ENCODE results near the gene RUVBL2. TPM values are rescaled to one million over a fixed set of nuclear protein-coding genes. Genes with fewer than 3 reads are reported as not detected.
"Not testable (repeated sequence)": the region's sequence is repeated elsewhere in the genome, so short reads cannot be mapped to it uniquely, and the experiment has no call there.

RUVBL2 gene
- total RNA-seq, 1 experiment from 2014 or later, result 130 TPM

DNA sequence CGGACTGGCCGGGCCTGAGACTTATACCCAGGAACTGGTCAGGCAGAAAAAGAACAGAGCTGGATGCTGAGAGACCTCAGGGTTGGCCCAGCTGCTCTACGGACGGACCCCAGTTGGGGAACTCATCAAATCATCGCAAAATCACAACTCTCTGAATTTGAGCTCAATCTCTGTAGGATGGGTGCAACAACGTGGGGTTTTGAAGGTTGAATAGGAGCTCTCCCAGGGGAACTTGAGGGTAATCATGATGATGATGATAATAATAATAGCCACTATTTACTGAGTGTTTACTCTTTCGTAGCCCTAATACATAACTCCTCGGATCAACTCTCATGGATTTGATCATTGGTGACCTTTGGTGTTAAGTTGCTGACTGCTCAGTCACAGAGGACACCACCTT, 36.6 kb downstream of the RUVBL2 start:
- H4K20me1 ChIP-seq (ENCODE audit: control insufficient read depth, insufficient read depth, insufficient read length); H2BK15ac ChIP-seq (ENCODE audit: low read depth, low read length); DNase-seq; H3T11ph ChIP-seq (ENCODE audit: low read length); H2BK120ac ChIP-seq (ENCODE audit: low read depth, low read length, poor library complexity, severe bottlenecking); H4K91ac ChIP-seq (ENCODE audit: insufficient read length, low read depth, low read length); H3K4me1 ChIP-seq (ENCODE audit: insufficient read depth, low read length); H3K4me2 ChIP-seq (ENCODE audit: insufficient read depth, insufficient read length, low read length); H3K27ac ChIP-seq (ENCODE audit: insufficient read length, low read depth, low read length); H3K4me3 Mint-ChIP-seq; H2AFZ ChIP-seq (ENCODE audit: low read length); H3K4me1 Mint-ChIP-seq; H2BK20ac ChIP-seq (ENCODE audit: low read depth, low read length, poor library complexity, severe bottlenecking); H2BK5ac ChIP-seq (ENCODE audit: insufficient read length, low read length); H3K14ac ChIP-seq (ENCODE audit: insufficient read depth, low read length); H3K9me3 ChIP-seq (ENCODE audit: control insufficient read depth, low read depth, low read length); H4K5ac ChIP-seq (ENCODE audit: insufficient read length, low read depth, low read length); H2BK12ac ChIP-seq (ENCODE audit: insufficient read length, low read depth, low read length); H3K23me2 ChIP-seq (ENCODE audit: insufficient read length, low read depth, low read length, poor library complexity, severe bottlenecking); H3K23ac ChIP-seq (ENCODE audit: insufficient read length, low read depth, low read length); H3K79me1 ChIP-seq (ENCODE audit: insufficient read depth, low read depth, low read length, poor library complexity, severe bottlenecking); H3K56ac ChIP-seq (ENCODE audit: insufficient read length, low read depth, low read length); H3K27ac Mint-ChIP-seq; H3K9ac ChIP-seq (ENCODE audit: extremely low read depth, insufficient read length, low read length); H4K8ac ChIP-seq (replicated peaks; ENCODE audit: insufficient read length, low read depth, low read length); H3K9me3 Mint-ChIP-seq; H3K4ac ChIP-seq (ENCODE audit: low read depth, low read length); H3K79me2 ChIP-seq (ENCODE audit: insufficient read depth, low read length); H3K18ac ChIP-seq (ENCODE audit: insufficient read length, low read depth, low read length); H3K36me3 Mint-ChIP-seq (ENCODE audit: insufficient read depth in 1 of 3, low read depth in 3 of 3); H2AK5ac ChIP-seq (ENCODE audit: insufficient read length, low read length); H3K27me3 ChIP-seq (ENCODE audit: insufficient read depth, low read length): not testable (repeated sequence)
- no CpG with 5 or more reads among the region's 8 CpGs for WGBS (ENCODE audit: extremely low coverage, insufficient read length, low lambda C conversion rate)
- H3K27me3 Mint-ChIP-seq (ENCODE audit: low read depth), result peaks cover 26% of the 10 kb centered on the region

Measured in H9 (cell line).